ENCODE measurements around the gene SHMT2. TPM values are rescaled to one million over a fixed set of nuclear protein-coding genes. Genes with fewer than 3 reads are reported as not detected.
"Not testable (repeated sequence)": the region's sequence is repeated elsewhere in the genome, so short reads cannot be mapped to it uniquely, and the experiment has no call there.

The SHMT2 gene
- polyA plus RNA-seq, 3 donors = 82.5 to 90.7 (median 89.9) TPM

DNA sequence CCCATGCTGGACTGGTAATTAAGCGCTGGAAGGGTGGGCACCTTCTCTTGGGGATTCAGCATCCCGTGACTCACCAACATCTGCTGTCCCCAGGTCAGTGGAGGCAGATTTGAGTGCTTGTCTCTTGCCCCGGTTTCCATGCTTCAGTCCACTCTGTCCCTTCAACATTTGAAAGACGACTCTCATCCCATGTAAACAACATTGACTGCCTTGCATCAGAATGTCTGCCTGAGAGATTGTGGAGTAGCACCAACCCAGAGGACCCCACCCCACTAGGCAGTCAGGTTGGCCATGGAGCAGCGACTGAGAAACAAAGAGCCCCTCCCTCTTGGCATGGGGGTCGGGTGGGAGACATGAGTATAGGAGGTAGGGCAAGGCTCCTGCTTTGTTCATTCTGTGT is 26.4 kb downstream of the SHMT2 start:
- no peak for DNase-seq

DNA sequence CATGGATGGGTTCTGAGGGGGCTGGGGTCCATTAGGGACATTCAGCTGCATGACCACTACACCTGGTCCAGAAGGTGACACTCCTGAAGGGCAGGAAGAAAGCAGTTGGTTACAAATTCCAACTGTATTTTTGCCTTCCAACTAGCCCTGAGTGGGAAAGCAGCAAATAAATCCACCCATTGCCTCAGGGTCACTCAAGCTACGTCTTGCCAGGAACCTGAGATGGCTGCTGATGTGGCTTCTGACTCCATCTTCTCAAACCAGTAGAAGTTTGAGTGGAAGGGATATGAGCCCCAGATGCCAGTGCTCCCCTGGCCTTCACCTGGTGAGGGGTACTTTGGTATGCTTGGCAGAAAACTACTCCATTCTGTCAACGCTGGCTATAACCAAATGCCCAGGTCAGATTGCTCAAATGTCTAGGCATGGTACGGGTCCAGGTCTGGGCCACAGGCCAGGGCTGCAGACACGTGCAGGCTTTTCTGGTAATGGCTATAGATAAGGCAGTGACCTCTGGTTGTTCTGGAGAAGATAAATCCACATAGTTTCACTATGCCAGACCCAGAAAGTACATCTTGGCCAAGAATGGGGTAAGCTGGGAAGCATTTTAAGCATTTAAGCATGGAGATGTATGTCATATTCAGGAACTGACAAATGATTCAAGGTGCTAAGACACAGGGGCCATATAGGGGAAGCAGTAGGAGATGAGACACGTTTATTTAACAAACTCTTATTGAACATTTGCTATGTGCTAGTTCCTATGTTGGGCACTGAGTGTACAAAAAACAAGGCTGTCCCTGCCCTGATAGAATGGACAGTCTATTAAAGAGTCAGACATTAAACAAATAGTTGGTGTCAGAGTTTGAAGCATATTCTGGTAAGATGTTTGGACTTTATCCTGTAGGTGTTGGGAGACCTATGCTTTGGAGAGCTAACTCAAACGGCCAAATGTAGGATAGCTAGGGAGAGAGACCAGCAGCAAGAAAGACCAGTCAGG is 29.8 kb downstream of the SHMT2 start:
- DNase-seq = no peak

DNA sequence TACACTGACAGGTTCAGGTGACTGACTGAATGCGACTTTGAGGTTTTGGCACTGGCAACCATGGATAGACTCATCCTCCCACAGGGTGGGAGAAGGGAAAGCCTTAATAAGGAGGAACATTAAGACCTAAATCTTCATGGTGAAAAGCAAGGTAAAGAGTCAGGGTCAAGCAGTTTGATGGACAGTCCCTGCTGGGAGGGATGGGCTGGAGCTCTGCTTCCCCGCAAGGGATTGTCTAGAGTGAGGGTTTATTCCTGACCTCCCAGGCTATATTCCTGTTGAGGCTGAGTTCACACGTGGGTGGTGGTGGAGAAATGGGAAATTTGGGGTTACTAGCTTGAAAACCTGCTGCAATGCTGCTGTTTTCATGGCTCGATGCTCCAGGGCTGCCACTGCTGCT is 30.9 kb downstream of the SHMT2 start:
- DNase-seq = no peak

DNA sequence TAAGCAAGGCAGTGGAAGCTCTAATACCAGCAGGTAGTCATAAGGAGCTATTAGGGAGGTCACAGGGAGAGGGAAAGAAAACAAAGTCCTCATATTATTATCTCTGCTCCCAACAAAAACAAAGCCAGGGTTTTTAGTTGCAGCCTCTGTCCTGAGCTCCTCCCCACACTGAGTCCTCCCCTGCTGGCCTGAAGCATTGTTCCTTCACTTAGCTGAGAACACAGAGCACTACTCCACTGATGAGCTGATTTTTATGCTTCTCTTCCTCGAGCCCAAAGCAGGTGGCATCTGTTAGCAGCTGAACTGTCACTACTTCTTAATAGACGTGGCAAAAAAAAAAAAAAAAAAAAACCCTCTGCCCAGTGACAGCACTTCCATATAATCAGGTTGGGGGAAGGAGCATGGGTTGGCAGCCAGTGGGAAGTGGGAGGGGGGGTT is 31.9 kb downstream of the SHMT2 start:
- no peak for DNase-seq

DNA sequence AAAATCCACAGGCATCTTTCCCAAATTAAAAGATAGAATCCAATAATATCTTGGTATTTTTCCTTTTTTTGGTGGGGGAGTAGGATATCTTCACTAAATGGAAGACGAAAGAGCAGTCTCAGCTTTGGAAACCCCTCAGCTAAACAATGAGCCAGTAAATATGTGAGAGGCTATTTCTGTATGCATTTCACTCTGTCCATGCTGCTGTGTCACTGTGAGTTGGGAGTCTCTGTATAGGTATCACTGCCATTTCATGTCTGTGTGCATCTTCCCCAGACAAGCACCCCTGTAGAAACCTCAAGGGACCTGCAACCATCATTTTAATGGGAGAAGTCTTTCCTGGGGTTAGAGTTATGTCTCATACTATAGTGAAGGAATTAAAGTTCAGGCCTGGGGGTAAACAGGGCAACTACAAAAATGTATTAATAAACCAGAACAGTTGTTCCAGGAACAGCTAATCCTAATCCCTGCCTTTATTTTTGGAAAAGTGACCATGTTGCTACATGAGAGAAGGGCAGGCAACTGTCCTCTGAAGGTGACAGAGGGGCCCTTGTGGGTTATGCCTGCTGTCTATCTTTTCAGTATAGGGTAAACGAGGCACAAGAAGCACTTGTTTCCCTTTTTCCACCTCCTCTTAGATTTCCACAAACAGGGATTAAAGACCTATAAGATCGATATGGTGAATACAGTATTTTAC is 32.8 kb downstream of the SHMT2 start:
- DNase-seq = no peak

DNA sequence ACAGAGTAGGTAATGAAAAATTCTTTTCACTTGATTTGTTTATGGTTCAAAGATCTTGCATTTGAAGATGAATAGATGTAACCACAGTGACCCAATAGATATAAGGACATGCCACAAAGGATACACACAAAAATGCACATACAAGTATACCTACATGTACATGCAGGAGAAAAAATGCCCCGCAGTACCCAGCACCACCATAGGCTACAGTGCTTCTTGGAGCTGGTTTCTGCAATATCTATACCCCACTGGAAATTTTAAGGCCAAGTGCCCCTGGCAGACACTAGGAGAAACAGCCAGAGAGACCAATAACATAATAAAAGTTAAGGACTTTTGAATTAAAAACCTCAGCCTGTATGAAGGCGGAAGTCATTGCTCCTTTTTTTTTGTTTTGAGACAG is 33.6 kb downstream of the SHMT2 start:
- DNase-seq = no peak

DNA sequence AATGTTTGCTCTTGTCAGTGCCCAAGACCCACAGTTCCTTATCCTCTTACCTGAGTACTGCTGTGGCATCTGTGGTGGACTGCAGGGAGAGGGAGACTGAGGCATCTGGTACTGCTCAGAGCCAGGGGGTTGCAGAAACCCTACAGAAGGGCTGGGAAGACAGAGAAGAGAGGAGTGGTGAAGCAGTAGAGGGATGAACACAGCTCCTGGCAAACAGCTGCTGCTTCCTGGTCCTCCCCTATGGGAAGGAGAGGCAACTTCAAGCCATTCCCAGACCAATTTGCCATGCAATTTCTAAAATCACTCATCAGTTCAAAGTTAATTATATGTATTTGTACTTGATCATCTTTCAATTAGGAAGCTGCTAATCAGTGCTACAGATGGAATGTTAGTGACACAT is 37.2 kb downstream of the SHMT2 start:
- no peak for DNase-seq

DNA sequence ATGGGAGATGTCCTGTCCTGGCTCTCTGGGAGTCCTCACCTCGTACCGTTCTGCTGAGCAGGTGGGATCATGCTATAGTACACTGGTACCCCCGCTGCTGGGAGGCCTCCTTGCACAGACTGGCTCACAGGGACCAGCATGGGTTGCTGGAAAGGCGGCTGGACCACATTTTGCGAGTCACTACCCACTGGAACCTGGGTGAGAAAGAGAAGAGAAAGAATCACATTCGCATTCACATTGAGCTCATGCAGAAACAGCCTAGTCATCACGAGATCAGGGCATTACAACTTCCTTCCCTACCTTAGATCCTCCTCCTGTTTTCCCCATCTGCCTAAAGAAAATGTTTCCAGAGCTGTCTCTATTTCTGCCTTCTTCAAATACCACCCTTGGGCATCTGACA is 38.8 kb downstream of the SHMT2 start:
- no peak for DNase-seq

DNA sequence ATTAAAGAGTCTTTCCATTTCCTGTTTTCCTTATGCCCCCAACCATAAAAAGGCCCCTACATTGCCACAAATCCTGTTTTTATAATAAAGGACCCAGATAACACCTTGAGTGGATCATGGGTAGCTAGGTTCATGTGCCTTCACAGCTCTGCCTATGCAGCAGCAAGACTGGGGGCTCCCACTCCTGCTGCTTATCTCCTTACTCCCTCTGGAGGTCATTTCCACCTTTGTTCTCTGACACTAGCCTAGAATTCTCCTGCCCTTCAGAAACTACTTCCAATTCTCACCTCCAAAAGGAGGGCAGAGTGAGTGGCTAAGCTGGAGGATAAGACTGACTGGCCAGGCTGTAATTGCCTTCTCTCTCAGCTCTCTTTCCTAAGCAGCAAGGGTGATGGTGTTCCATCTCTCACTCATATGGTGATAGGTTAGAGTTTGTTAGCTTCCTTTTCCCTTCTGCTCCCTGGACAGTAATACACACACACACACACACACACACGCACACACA is 41.5 kb downstream of the SHMT2 start:
- no peak for DNase-seq

DNA sequence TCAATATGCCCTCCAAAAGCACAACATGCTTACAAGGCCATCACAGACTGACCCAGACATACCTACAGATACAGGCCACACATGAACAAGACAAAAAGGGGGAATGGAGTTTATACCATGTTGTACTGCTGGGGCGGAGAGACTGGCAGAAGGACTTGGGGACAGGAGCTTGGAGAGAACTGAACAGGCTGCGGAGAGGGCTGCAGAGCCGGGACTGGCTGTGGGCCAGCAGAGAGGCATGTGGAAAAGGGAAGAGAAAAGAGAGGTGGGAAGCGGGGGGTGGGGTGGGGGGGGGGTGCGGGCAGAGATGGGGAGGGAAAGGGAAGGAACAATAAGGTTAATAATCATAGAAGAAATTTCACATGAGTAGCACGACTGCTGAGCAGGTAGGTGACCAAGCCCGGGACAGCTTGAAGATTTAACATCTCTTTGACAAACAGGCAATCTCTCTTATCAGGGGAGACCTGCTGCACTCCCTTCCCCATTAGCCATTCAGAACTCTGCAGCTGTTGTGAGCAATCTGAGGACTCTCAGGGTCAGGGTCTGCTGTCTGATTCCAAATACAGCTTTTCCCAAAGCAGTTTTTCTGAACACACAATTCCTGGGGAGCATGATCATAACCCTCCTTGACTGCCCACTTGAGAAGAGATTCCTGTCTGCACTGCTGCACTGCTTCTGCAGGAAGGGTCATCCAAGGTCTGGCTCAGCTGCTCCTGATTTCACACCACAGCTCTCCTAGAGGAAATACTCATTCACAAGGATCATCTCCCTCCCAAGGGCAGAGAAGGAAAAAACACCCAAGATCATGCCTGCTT is 43.0 kb downstream of the SHMT2 start:
- no peak for DNase-seq

DNA sequence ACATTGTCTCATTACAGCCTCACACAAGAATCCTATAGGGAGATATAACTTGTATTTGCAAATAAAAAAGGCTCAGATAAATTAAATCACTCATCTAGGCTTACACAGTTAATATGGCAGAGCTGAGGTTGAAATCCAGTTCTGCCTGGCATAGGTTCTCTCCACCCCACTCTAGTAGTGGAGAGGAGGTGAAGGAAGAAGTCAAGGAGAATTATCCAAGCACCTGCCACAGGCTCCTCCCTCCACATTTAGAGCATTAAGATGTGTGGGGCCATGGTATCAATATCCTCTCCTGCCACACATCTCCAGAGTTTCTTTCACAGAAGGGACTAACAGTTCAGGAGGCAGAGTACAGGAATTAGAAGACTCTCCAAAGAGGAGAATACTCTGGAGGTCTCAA is 44.0 kb downstream of the SHMT2 start:
- no peak for DNase-seq

DNA sequence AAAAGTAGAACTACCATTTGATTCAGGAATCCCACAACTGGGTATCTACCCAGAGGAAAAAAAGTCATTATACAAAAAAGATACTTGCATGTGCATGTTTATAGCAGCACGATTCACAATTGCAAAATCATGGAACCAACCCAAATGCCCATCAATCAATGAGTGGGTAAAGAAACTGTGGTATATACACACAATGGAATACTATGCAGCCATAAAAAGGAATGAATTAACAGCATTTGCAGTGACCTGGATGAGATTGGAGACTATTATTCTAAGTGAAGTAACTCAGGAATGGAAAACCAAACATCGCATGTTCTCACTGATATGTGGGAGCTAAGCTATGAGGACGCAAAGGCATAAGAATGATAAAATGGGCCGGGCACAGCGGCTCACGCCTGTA is 46.7 kb downstream of the SHMT2 start:
- DNase-seq = not testable (repeated sequence)

DNA sequence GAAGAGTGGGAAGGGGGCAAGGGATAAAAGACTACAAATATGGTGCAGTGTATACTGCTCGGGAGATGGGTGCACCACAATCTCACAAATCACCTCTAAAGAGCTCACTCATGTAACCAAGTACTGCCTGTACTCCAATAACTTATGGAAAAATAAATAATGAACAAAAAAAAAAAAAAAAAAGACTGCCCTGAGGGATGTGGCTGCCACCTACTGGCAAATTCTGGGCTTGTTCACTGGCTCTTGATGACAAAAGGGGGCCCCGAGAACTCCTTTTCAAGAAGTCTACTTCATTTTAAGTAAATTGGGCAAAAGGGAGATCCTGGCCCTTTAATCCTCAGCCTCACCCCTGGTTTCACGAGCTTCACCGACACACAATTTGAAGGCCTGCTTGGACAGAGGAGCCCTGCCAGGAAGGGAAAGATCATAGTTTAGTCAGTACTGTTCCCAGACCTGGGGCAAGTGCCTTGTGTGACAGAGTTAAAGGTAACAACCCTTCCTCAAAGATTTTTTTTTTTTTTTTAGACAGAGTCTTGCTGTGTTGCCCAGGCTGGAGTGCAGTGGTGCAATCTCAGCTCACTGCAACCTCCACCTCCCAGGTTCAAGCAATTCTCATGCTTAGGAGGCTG is 47.5 kb downstream of the SHMT2 start:
- DNase-seq = no peak

DNA sequence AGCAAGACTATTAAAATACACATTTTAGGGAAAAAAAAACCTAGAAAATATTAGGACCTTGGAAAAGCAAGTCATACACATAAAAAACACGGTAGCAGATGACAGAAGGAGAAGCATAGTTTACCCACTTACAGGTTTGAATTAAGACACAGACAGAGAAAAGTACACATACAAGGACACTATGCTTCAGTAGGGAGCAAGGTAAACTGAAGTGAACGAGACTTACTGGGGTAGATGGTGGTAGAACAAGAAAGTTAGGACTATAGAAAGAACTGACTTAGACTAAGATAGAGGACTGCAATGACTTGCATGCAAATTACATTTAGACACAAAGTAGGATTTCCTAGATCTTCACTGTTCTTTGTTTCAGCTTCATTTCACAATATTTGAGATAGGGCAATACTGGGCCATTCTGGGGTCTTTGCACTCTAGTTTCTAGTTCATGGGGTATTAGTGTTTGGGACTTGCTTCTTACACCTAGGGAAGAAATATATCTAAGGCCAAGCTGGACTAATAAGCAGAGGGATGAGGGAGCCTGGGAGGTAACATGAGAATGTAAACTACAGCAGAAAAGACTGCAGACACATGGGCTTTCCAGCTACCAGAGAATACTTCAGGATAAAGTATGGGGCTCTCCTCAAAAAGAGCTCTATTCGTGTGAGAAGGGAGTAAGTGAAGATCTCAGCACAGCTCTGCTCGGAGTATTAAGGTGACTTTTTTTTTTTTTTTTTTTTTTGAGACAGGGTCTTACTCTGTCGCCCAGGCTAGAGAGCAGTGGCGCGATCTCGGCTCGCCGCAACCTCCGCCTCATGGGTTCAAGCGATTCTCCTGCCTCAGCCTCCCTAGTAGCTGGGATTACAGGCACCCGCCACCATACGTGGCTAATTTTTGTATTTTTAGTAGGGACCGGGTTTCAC is 49.2 kb downstream of the SHMT2 start:
- DNase-seq = no peak

DNA sequence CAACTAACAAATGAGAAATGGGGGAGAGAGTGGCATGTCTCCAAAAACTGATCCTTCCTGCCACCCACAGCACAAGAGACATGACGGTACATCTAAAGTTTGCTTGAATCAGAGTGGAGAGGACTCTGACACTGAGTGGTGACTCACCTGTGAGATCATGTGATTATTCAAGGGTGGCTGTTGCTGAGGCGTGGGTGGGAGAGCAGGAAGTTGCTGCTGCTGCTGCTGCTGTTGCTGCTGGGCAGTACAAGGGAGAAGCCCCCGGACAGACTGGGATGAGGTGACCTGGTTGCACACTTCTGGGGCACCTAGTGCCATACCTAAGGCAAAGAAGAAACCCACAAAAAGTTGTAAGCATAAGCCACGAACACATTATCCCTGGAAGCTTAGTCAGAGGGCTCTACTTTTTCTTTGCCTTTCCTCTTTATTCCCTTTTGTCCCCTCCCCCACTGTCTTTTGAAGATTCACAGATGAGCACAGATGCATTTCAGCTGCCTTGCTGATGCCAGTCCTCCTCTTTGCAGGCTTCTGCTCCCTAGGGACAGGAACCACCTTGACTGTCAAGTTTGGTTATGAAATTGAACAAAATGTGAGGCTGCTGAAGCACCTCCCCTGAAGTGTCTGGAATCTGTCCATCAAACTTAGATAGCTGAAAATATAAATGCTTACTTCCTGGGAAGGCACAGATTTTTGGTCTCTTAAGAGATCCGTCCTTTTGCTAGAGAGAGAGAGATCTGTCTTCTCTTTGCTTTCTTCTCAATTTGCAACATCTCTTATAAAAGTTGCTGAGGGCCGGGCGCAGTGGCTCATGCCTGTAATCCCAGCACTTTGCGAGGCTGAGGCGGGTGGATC is 50.9 kb downstream of the SHMT2 start:
- no peak for DNase-seq

DNA sequence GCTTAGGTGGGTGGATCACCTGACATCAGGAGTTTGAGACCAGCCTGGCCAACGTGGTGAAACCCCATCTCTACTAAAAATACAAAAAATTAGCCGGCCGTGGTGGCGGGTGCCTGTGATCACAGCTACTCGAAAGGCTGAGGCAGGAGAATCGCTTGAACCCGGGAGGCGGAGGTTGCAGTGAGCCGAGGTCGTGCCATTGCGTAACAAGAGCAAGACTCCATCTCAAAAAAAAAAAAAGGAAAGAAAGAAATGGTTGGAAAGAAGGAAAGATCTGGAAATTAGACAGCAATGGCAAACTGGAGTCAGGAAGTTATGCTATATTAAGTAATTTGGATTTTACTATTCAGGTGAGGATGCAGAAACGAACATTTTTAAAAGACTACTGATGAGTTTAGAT is 52.6 kb downstream of the SHMT2 start:
- DNase-seq = not testable (repeated sequence)

Data from renal pelvis (tissue), 4 donors.